ENCODE results near the gene ADGRD1. TPM values are rescaled to one million over a fixed set of nuclear protein-coding genes. Genes with fewer than 3 reads are reported as not detected.

Gene ADGRD1
- total RNA-seq, 1 donor from 2014 or later: 46.9 TPM

DNA sequence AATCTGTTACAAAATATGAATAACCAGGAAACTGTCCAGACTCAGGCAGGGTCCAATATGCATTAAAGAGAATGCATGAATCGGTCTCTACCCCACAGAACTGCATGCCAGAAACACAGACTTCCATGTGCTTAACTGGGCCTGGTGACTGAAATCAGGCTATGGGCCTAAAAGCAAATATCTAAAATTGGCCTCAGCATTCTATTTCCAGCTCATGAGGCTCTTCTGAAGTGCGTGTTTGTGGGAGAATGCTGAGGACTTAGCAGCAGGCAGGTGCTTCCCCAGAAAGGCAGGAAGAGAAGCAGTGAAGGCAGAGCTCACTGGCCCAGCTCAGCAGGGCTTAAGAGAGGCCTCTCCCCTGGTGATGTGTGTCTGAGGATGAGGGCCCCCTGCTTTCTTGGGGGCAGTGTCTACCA is 48.5 kb downstream of the ADGRD1 start:
- intact Hi-C loops (cut with DNase I): no loop called here
- no peaks in the 10 kb centered on the region for H3K4me1 ChIP-seq
- TF ChIP-seq, protein P1, sequence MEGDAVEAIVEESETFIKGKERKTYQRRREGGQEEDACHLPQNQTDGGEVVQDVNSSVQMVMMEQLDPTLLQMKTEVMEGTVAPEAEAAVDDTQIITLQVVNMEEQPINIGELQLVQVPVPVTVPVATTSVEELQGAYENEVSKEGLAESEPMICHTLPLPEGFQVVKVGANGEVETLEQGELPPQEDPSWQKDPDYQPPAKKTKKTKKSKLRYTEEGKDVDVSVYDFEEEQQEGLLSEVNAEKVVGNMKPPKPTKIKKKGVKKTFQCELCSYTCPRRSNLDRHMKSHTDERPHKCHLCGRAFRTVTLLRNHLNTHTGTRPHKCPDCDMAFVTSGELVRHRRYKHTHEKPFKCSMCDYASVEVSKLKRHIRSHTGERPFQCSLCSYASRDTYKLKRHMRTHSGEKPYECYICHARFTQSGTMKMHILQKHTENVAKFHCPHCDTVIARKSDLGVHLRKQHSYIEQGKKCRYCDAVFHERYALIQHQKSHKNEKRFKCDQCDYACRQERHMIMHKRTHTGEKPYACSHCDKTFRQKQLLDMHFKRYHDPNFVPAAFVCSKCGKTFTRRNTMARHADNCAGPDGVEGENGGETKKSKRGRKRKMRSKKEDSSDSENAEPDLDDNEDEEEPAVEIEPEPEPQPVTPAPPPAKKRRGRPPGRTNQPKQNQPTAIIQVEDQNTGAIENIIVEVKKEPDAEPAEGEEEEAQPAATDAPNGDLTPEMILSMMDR (IDR thresholded peaks at IDR 0.05): no peak
- no peaks in the 10 kb centered on the region for H3K27me3 ChIP-seq
- no peaks in the 10 kb centered on the region for H3K36me3 ChIP-seq
- no peaks in the 10 kb centered on the region for H3K9me3 ChIP-seq
- no peak overlapping the region for H3K4me3 ChIP-seq
- no peak overlapping the region for H3K27ac ChIP-seq
- DNase-seq (ENCODE audit: low spot score in 2 of 2): no peak

DNA sequence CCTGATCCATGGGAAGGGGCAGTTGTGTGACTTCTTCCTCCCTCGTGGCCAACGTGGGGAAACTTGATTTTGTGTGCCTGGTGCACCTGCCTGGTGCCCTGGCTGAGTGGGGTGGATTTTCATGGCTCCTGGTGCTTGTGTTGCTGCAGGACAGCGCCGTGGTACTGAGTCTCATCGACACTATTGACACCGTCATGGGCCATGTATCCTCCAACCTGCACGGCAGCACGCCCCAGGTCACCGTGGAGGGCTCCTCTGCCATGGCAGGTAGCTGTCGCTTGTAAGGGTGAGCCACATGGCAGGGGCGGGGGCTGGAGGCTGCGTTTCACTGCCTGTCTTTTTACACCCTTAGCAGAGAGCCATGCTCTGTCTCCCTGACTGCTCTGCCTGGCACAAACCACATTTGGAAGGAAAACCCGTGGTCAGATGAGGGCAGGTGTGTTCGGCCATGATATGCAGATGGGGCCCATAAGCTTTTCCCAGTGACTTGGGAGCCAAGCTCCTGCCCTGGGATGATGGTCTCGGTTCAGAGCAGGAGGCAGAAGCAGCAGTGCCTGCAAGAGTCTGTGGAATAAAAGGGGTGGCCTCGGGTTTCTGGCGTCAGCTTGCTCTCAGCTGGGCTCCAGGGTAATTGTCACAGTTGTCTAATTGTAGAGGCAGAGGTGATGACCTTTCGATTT is 49.5 kb downstream of the ADGRD1 start:
- Histone ChIP-seq H3K27me3 (no peaks in the 10 kb centered on the region), H3K4me3 (no peak overlapping the region), H3K4me1 (no peaks in the 10 kb centered on the region), H3K36me3 (no peaks in the 10 kb centered on the region), H3K27ac (no peak overlapping the region), H3K9me3 (no peaks in the 10 kb centered on the region)
- no peak for DNase-seq (ENCODE audit: low spot score in 2 of 2)
- TF ChIP-seq, protein P1 (IDR thresholded peaks at IDR 0.05): no peak
- intact Hi-C loops (cut with DNase I): no loop called here

DNA sequence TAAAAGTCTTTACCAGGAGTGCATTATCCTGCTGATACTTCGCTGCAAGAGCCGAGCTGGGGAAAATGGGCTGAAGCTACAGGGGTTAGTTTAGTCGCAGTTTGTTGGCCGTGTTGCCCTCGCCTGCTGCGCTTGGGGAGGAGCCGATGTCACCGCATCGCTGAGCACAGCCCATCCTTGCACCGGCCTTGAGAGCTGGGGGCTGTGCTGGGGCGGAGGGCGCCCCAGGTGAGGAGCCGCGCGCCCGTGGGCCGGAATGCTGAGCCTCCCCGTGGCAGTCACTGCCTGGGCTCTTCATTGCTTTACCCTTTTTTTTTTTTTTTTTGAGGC is 50.0 kb downstream of the ADGRD1 start:
- no peak for DNase-seq (ENCODE audit: low spot score in 2 of 2)
- no peaks in the 10 kb centered on the region for H3K9me3 ChIP-seq
- no peaks in the 10 kb centered on the region for H3K36me3 ChIP-seq

DNA sequence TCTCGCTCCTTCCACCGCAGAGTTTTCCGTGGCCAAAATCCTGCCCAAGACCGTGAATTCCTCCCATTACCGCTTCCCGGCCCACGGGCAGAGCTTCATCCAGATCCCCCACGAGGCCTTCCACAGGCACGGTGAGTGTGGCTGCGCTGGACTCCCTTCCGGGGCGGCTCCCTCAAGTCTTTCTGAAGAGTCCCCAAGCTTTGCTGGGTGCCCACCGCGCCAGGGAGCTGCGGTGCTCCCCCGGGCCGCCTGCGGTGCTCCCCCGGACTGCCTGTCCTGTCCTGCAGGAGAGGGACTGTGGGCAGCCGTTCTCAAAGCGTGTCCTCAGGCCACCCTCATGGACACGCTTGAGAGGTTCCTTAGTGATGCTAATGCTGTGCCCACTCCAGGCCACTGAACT is 50.5 kb downstream of the ADGRD1 start:
- TF ChIP-seq, protein P1 (IDR thresholded peaks at IDR 0.05): no peak
- DNase-seq (ENCODE audit: low spot score in 2 of 2): no peak
- Histone ChIP-seq H3K9me3 (no peaks in the 10 kb centered on the region), H3K4me3 (no peak overlapping the region), H3K4me1 (no peaks in the 10 kb centered on the region), H3K36me3 (no peaks in the 10 kb centered on the region), H3K27me3 (no peaks in the 10 kb centered on the region), H3K27ac (no peak overlapping the region)
- intact Hi-C loops (cut with DNase I): no loop called here

More for the DNA sequence above, 50.0 kb downstream of the ADGRD1 start:
- no peak overlapping the region for H3K4me3 ChIP-seq
- H3K27ac ChIP-seq: no peak overlapping the region
- no peaks in the 10 kb centered on the region for H3K27me3 ChIP-seq
- intact Hi-C loops (cut with DNase I): no loop called here
- no peaks in the 10 kb centered on the region for H3K4me1 ChIP-seq
- TF ChIP-seq, protein P1 (IDR thresholded peaks at IDR 0.05): no peak

DNA sequence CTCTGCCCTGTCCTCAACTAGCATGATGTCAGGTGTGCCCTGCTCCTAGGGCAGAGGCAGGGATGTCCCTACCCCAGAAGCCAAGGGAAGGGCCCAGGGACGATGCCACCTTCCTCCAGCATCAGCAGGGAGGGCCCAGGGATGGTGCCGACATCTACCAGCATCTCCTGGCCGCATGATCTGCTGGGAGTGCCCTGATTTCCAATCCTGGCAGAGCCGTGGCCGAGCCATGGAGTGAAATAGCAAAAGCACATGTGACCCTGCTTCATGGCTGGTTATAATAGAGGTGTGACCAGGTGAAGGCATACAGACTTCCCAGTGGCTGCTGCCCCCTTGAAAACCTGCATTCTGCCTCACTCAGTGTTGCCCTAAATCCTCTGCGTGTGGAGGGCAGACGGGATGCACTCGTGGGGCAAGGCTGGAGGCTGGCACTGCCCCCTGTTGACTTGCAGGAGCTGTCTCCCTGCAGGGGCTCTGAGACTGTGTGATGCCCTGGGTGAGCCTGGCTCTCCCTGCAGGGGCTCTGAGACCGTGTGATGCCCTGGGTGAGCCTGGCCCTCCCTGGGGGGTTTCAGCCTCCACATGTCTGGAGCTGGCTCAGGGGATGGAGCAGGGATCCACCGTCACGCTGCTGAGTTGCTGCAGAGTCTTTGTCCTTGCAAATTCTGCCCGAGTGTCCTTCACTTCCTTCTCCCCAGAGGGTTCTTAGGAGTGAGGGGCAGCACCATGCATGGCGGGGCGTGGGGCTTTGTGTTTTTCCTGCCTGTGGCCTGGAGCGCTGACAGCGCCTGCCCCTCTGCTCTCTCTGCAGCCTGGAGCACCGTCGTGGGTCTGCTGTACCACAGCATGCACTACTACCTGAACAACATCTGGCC is 51.7 kb downstream of the ADGRD1 start:
- Histone ChIP-seq H3K4me3 (no peak overlapping the region), H3K9me3 (no peaks in the 10 kb centered on the region), H3K4me1 (no peaks in the 10 kb centered on the region), H3K36me3 (no peaks in the 10 kb centered on the region), H3K27me3 (no peaks in the 10 kb centered on the region), H3K27ac (no peak overlapping the region)
- intact Hi-C loops (cut with DNase I): no loop called here
- TF ChIP-seq, protein P1 (IDR thresholded peaks at IDR 0.05): no peak
- DNase-seq (ENCODE audit: low spot score in 2 of 2): no peak
